ENCODE results near the gene CNKSR1.

The CNKSR1 gene, protein sequence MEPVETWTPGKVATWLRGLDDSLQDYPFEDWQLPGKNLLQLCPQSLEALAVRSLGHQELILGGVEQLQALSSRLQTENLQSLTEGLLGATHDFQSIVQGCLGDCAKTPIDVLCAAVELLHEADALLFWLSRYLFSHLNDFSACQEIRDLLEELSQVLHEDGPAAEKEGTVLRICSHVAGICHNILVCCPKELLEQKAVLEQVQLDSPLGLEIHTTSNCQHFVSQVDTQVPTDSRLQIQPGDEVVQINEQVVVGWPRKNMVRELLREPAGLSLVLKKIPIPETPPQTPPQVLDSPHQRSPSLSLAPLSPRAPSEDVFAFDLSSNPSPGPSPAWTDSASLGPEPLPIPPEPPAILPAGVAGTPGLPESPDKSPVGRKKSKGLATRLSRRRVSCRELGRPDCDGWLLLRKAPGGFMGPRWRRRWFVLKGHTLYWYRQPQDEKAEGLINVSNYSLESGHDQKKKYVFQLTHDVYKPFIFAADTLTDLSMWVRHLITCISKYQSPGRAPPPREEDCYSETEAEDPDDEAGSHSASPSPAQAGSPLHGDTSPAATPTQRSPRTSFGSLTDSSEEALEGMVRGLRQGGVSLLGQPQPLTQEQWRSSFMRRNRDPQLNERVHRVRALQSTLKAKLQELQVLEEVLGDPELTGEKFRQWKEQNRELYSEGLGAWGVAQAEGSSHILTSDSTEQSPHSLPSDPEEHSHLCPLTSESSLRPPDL

DNA sequence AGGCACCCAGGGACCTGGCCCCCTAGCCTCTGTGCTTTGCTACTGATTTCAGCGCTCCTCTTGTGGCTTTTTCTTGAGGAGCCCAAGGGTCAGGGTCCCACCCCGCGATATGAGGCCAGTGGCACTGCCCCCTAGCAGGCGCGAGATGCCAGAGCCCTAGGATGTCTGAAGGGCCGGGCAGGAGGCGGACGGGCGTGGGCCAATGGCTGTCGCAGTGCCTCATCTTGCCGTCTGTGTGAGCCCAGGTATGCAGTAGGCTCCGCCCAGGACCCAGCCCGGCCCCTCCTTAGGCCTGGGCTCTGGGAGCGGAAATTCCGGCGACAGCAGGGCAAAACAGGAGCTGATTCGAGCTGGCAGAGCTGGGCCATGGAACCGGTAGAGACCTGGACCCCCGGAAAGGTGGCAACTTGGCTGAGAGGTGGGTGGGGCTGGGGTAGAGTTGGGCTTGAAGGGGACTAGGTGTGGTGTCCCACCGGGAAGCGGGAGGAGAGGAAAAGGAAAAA is at the start of gene CNKSR1:
Gene CNKSR1, plus strand, starts transcription at position 310 of the 503 bp plus-strand sequence. Its CDS starts 57 bp downstream, at position 367.
- no peak for DNase-seq

DNA sequence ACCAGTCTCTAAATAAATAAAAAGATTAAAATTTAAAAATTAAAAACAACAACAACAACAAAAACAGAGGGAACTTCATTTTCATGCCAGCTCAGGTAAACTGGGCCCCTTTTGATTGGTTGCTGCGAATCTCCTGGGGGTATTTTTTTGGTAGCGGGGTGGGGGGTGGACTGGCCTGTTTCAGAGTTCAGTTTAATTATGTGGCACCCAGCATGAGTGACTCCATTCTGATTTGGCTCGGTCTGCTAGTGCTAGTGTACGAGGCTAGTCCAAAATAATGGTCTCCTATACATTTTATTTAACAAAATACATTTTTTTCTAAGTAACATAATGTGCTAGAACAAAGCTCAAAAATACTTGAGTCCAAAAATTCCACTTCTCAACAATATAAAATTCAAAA is 47.5 kb upstream of the CNKSR1 start:
- DNase-seq: no peak

DNA sequence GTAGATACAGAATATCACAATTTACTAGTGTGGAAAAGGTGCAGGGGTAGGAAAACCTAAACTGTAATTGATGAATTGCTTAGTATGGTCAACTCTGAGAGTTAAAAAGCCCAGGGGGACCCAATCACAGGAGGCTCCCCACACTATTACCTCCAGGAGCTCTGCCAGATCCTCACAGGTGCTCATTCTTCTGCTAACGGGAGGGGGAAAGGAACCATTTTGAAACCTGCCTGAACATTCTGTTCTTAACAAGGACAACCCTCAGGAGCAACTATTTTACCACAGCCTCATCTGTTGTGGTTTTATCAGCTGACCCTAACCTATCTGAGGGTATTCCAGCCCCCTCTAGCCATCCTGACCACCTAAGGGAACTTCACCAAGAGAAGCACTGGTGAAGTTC is 46.6 kb upstream of the CNKSR1 start:
- DNase-seq: no peak

DNA sequence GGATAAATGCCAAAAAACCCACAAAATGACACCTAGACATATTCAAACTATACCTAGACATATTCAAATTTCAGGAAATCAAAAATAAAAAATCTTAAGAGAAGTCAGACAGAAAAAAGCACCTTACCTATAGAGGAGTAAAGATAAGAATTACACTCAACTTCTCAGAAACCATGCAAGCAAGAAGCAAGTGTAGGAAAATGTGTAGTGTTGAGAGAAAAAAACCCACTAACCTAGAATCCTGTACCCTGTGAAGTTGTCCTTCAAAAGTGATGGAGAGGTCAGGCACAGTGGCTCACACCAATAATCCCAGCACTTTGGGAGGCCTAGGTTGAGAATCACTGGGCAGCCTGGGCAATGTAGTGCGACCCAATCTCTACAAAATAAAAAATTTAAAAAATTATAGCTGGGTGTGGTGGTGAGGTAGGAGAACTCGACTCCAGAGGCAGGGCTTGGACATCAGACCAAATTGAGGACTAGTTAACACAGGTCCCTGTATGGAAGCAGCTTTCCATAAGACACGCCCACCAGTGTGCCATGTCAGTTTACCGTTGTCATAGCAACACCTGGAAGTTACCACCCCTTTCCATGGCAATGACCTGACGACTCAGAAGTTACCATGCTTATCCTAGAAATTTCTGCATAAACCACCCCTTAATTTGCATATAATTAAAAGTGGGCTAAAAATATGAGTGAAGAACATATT is 45.0 kb upstream of the CNKSR1 start:
- no peak for DNase-seq

DNA sequence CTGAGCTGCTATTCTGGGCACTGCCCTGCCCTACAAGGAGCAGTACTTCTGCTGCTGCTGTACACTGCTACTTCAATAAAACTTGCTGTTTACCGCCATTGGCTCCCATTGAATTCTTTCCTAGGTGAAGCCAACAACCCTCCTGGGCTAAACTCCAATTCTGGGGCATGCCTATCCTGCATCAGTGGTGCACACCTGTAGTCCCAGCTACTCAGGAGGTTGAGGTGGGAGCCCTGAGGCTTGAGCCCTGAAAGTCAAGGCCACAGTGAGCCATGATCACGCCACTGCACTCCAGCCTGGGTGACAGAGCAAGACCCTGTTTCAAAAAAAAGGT is 44.5 kb upstream of the CNKSR1 start:
- no peak for DNase-seq

DNA sequence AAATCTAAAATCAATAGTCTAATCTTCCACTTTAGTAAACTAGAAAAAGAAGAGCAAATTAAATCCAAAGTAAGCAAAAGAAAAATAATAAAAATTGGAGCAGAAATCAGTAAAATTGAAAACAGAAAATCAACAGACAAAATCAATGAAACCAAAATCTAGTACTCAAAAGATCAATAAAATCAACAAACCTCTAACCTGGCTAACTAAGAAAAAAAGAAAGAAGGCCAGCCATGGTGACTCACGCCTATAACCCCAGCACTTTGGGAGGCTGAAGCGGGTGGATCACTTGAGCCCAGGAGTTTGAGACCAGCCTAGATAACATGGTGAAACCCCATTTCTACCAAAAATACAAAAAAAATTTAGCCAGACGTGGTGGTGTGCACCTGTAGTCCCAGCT is 42.8 kb upstream of the CNKSR1 start:
- DNase-seq: no peak

DNA sequence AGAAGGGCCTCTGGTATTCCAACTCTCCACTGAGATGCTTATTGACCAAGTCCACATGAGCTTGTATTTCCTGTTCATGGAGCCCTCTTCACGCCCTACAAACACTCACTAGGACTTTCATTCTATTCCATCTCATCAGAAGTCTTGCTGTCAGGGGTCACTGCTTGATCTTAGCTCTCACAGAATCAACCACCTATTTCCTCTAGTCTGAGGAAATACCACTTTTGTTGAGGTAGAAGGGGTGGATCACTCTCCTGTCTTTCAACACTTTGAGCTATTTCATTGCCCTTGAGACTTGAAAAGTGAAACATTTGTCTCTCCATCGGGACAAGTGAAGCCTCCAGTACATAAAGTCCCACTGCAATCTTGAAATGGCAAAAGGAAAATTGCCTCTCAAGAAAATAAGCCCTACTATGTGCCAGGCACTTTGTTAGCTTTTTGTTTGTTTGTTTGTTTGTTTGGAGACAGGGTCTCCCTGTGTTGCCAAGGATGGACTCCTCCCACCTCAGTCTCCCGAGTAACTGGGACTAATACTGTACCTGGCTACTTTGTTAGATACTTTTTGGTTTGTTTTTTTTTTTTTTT is 38.2 kb upstream of the CNKSR1 start:
- no peak for DNase-seq

DNA sequence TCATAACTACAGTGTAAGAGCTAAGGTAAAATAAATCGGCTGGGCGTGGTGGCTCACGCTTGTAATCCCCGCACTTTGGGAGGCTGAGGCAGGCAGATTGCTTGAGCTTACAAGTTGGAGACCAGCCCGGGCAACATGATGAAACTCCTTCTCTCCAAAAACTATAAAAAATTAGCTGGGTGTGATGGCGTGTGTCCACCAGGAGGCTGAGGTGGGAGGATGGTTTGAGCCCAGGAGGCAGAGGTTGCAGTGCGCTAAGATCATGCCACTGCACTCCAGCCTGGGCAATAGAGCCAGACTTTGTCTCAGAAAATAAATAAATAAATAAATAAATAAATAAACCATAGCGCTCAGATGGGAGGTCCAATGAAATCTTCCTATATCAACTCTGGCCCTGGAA is 35.1 kb upstream of the CNKSR1 start:
- DNase-seq: no peak

DNA sequence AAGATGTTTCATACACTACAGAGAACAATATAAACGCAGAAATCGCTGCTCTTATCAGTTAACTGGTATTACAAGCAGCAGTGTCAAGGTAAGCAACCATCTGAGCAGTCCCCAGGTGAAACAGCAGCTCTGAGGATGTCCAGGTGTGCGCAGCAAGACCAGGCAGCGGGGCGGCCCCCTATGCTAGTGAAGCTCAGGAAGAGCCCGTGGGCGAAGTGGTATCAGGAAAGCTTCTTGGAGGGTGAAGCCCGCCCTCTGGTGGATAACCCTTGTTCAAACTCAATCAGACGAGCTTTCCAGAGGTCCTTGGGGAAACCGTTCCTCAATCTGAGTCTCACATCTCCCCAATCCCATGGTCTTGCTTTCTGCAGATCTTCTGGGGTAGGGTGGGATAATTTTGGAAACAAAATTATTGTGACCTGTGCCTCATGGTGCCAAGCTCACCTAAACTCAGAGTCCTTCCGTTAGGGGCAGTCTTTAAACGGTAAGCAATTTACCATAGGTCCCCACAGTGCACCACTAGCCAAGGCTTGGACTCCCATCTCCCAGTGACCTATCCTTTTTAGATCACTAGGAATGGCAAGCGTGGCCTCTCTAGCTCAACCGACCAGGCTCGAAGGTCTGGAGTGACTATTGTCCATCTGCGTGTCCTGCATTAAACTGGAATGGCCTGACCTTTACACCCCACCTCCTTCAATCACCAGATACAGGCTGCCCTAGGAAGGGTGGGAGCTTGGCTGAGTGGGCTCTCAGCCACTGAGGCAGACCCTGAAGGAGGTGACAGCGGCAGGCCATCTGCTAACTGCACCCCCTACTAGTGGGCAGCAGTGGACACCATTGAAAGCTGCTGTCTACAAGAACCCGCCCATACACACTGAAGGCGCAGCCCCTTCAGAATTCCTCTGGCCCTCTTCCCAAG is 32.0 kb upstream of the CNKSR1 start:
- peak; percentile 83 for DNase-seq

DNA sequence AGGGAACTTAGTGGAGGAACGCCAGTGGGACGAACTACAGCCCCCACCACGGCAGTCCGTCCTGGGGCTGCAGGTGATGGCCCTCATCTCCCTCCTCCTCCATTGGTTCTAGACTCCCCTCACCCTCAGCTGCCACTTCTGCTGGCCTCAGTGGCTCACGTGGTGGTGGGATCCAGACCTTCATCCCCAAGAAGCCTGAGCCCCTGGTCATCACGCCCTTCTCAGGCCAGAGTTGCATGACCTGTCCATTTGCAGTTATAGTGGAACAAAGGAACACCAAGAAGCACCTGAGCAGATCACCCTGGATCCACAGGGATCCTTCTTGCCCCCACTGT is 31.4 kb upstream of the CNKSR1 start:
- DNase-seq: no peak

DNA sequence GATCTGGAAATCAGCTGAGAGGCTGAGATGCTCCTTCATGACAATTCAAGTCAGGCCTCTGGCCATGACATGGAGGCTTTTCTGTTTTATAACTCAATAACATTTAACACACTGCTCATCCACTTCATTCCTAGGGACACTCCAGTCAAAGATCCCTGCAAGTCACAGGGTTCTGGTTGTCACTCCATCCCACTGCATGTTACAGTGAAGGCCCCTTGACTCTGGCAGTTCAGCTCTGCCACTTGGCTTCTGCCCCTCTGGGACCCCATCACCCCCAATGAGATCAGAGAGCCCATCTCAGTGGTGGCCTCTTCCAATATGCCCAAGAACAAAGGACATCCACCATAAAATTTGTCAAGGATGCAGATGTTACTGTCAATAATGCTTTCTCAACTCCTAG is 28.4 kb upstream of the CNKSR1 start:
- no peak for DNase-seq

DNA sequence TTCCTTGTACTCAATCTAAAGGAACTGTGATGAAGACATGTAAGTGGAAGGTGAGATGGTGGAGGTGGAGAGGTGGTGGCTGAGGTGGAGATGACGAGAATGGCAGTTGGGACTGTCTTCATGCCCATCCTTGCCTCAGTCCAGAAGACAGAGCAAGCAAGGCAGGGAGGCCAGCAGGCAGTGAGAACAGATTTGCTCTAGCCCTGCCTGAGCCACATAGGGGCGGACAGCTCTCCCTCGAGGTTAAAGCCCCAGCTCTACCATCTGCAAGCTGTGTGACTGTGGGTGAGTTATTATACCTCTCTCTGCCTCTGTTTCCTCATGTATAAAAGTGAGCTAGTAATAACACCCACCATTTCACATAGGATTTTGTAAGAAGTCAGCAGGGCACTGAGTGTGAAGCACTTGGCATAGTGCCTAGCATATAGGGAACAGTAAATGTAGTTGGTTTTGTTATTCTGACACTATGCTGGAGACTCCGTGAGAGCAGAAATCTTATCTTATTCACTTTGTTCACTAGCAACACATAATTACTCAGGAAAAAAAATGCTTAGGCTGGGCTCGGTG is 23.2 kb upstream of the CNKSR1 start:
- DNase-seq: no peak

DNA sequence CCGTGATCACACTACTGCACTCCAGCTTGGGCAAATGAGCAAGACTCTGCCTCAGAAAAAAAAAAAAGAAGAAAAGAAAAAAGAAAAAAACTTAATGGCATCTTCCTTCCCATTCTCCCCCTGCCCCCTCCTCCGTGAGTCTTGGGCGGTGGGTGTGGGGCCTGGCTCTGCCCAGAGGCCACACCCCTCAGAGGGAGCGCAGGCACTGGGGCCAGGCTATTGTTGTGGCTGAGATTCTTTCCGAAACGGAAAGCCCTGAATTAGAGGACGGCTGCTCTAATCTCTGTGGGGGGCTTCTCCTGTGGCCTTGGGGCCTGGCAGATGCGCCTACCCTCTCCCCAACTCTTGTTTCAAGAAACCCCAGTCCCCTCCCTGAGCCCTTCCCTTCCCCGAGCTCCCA is 22.5 kb upstream of the CNKSR1 start:
- DNase-seq: no peak

DNA sequence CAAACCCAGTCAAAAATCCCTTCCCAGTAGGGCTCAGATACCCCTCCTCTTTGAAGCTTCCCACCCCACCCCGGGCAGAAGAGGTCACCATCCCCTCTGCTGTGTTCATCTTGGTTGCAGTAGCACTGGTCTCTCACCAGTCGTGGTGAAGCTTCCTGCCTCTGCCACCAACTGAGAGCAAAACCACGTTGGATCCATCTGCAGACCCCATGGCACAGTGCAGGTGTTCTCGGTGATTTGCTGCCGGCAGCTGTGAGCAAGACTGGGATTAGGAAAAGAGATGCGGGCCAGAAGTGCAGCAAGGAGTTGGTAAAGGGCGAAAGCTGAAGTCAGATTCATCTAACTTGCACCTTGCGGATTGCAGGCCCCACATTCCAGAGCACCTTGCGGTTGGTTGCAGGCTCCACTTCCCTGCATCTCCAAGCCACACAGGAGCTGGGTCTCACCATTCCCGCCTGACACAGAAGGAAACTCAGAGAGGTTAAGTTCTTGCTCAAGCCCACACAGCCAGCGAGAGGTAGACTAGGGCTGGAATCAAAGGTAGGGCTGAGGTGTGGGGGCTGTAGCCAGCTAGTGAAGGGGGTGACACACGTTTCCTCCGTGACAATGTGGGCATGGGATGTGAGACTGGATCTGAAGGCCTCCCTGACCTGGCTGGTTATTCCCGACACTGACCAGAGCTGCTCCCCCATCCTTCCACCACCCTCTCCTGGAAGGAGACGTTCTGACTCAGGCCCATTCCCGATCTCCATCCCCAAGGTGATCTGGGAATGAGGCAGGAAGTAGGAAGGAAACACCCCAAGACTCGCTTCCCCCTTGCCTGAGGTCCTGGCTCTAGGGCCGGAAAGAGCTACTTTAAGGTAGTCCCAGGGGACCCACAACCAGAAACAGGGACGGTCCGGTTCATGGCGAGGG is 21.7 kb upstream of the CNKSR1 start:
- DNase-seq: no peak

DNA sequence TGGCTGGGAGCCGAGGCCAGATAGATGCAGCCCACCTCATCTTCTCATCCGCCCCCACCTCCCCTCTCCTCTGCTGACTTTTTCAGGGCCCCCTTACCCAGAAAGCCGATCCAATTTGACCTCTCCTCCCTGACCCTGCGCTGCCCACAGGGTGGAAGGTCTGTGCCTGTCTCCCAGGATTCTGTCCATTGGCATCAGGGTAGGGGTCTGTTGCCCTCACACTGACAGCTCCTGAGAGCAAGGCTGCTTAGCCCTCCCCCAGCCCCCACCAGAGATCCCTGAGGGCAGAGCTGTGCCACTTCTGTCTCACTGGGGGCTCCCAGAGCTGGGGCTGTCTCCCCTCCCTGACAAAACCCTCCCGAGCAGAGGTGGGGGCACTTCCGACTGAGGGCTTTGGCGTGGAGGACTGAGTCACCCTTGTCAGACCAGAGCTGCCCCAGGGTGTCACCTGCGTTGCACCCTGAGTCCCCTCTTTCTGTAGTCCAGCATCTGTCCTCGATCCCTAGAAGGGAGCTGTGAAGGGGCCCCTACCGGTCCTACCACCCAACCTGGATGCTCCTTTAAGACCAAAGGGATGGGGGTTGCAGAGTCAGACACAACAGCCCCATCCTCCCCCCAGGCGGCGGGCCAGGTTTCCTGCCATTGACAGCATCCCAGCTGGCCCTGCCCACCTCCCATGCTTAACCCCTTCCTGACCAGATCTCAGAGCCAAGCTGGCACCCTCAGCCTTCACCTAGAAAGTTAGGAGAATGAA is 20.8 kb upstream of the CNKSR1 start:
- no peak for DNase-seq

DNA sequence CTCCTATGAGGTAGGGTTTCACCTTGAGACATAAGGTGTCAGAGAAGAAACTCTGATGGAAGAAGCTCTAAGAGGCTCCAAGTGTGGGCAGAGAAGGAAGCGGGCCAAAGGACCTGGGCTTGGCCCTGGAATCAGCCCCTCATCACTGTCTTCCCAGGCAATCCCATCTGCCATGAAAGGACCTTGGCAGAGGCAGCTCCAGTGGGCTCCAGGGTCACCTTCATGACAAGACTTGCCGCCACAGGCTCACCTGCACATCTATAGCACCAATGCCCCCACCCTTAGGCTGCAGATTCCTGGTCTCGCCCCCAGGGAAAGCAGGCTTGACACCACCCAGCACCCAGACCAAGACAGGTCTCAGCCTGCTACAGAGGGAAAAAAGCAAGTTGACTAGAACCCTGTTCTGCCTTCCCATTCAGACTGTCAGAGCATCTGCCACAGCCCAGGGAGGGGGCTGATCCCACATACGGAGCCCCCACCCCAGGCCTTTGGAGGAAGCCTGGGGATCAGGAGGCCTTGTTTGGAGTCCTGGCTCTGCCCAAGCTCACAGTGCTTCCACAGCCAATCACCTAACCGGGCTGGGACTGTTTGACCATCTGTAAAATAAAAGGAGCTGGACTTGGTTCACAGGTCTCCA is 18.9 kb upstream of the CNKSR1 start:
- no peak for DNase-seq

DNA sequence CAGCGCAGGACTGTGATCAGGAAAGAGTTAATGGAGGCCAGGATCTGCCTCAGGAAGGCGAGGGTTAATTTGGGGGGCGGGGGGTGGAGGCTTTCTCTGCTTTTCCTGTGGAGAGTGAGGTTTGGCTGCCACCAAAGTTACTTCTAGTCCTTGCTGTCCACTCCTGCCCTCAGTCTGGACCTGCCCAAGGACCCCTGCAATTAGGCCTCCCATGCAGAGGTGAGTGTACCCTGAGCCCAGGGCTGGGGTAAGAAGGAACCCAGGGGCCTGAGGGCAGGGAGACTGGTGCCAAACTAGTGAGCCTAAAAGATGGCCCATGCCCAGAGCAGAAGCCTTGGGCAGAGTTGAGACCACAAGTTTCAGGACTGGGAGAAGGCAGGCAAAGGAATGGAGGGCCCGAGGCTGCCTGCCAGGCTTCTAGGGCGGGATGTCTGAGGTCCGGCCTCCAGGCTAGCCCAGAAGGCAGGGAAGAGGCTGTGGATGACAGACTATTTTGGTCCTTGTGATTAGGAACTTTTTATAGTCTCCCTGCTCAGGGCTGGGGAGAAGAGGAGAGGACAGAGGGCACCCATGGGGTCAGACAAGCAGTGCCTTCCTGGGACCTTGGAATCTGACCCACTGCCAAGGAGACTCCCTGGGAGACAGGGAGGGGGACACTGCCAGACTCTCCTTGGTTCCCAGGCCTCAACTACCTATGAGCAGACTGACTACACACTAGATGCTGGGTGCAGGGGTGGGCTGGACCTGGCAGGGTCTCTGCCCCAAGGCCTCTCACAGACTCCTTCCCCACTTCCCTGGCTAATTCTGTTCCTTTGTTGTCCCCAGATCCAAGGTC is 18.2 kb upstream of the CNKSR1 start, which contains the start of gene FAM110D:
Gene FAM110D, plus strand, starts transcription at position 172 of the 835 bp plus-strand sequence. CDS start 2,213 bp downstream, outside the sequence.
- no peak for DNase-seq

DNA sequence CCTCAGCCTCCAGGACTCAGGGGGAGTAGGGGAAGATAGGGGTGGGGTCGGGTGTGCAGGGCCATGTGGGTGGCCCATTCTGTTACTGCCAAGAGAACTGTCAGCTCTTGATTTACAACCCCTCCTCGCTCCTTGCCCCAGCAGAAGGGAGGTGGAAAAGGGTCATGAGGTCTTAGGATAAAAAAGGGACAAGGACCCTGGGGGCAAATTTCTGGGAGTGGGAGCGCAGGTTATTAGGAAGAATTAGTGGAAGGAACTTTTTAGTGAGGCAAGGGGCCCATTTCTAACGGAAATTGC is 17.6 kb upstream of the CNKSR1 start:
- no peak for DNase-seq
